HepG2 (cell line): ENCODE data around the gene DCAF7. TPM values are rescaled to one million over a fixed set of nuclear protein-coding genes. Genes with fewer than 3 reads are reported as not detected.

Experiments
- CREB1 ChIP-seq, 2 experiments: fragments of 450-650 bp in 1 of 2; IDR thresholded peaks; 2 replicates each; pipeline ENCODE4 v1.6.1; 2016 to 2017; ENCODE audit warnings: control low read depth in 1 of 2, mild to moderate bottlenecking in 1 of 2, missing compliant biosample characterization in 1 of 2, missing genetic modification characterization in 1 of 2
- HCFC1 ChIP-seq: fragments of 150-350 bp; IDR thresholded peaks from 2 replicates; pipeline ENCODE4 v1.6.1; 2014; ENCODE audit warnings: low read depth, low read length
- ISX ChIP-seq: sonication (generic); formaldehyde crosslinking; conservative IDR thresholded peaks from 2 replicates; pipeline ENCODE4 v1.5.0; 2020; ENCODE audit warnings: missing genetic modification reagents
- NCOR1 ChIP-seq: fragments of 200-600 bp; sonication (generic); IDR thresholded peaks from 2 replicates; pipeline ENCODE4 v1.7.0; 2017; ENCODE audit warnings: antibody characterized with exemption, low read length, borderline replicate concordance
- NFYC ChIP-seq: IDR thresholded peaks from 2 replicates; pipeline ENCODE4 v1.6.1; 2016; ENCODE audit warnings: missing genetic modification reagents, missing compliant biosample characterization
- REPIN1 ChIP-seq: sonication (generic); formaldehyde crosslinking; IDR thresholded peaks from 2 replicates; pipeline ENCODE4 v1.8.0; 2022; ENCODE audit warnings: missing genetic modification reagents, low read depth, mild to moderate bottlenecking, borderline replicate concordance
- SALL1 ChIP-seq: sonication (generic); formaldehyde crosslinking; IDR thresholded peaks from 2 replicates; pipeline ENCODE4 v1.8.0; 2022; ENCODE audit warnings: mild to moderate bottlenecking, missing genetic modification reagents
- SAP130 ChIP-seq: IDR thresholded peaks from 2 replicates; pipeline ENCODE4 v1.6.1; 2016; ENCODE audit warnings: low read depth
- SMAD3 ChIP-seq: sonication (generic); formaldehyde crosslinking; IDR thresholded peaks from 2 replicates; pipeline ENCODE4 v1.4.0; 2020; ENCODE audit warnings: missing genetic modification reagents
- XRCC5 ChIP-seq: fragments of 200-400 bp; formaldehyde crosslinking; optimal IDR thresholded peaks from 2 replicates; pipeline ENCODE3; 2017; ENCODE audit warnings: mild to moderate bottlenecking, low read length
- ZNF530 ChIP-seq: sonication (generic); formaldehyde crosslinking; IDR thresholded peaks from 2 replicates; pipeline ENCODE4 v1.5.0; 2020; ENCODE audit warnings: low read depth, mild to moderate bottlenecking, missing genetic modification reagents
- ZSCAN21 ChIP-seq: sonication (generic); formaldehyde crosslinking; IDR thresholded peaks from 2 replicates; pipeline ENCODE4 v1.8.0; 2022; ENCODE audit warnings: mild to moderate bottlenecking, missing genetic modification reagents, moderate library complexity, borderline replicate concordance
- ZUFSP ChIP-seq: sonication (generic); formaldehyde crosslinking; IDR thresholded peaks from 2 replicates; pipeline ENCODE4 v1.9.0; 2021; ENCODE audit warnings: missing genetic modification reagents, mild to moderate bottlenecking, borderline replicate concordance
- polyA plus RNA-seq, 8 experiments: library from polyadenylated mRNA; depleted of rRNA in 3 of 8; stranded (reverse) in 7 of 8; unstranded in 1 of 8; fragments of >200 nt; fragmentation: Illumina TruSeq in 4 of 8; extraction: Trizol in 4 of 8; gene quantifications; 2 replicates each; pipeline versions ENCODE4 v1.2.1 to v1.2.3, GENCODE V29; 2011 to 2016; ENCODE audit warnings: low read depth in 4 of 8, missing spikeins in 1 of 8, mixed read lengths in 1 of 8; ENCODE audit not compliant: insufficient read depth in 1 of 8
- total RNA-seq, 5 experiments: library from RNA; depleted of rRNA; stranded (reverse); fragments of >200 nt; fragmentation: Illumina TruSeq; extraction: Trizol; gene quantifications; 2 replicates each; pipeline ENCODE4 v1.2.3, GENCODE V29; 2016; ENCODE audit warnings: low read depth in 1 of 5
- TF ChIP-seq, protein P1 (sequence below): sonication (generic); formaldehyde crosslinking; IDR thresholded peaks from 2 replicates; pipeline ENCODE4 v1.5.0; 2020; ENCODE audit warnings: mild to moderate bottlenecking, missing genetic modification reagents
- TF ChIP-seq, protein P2 (sequence below): sonication (generic); formaldehyde crosslinking; IDR thresholded peaks from 2 replicates; pipeline ENCODE4 v1.4.0; 2020; ENCODE audit warnings: missing genetic modification reagents
- TF ChIP-seq, protein P3 (sequence below): sonication (generic); formaldehyde crosslinking; IDR thresholded peaks from 2 replicates; pipeline ENCODE4 v1.5.1; 2020; ENCODE audit warnings: mild to moderate bottlenecking, moderate library complexity, missing genetic modification reagents
- TF ChIP-seq, protein P4 (sequence below): sonication (generic); formaldehyde crosslinking; conservative IDR thresholded peaks from 2 replicates; pipeline ENCODE4 v1.8.0; 2022; ENCODE audit warnings: low read depth, missing genetic modification reagents

DCAF7 gene
- total and polyA plus RNA-seq, 2 of the 13 experiments (the other 11 are each of a cell fraction or from before 2014, with no cell fraction given) = 55.2 to 73.4 TPM

- TF ChIP-seq, protein P1, sequence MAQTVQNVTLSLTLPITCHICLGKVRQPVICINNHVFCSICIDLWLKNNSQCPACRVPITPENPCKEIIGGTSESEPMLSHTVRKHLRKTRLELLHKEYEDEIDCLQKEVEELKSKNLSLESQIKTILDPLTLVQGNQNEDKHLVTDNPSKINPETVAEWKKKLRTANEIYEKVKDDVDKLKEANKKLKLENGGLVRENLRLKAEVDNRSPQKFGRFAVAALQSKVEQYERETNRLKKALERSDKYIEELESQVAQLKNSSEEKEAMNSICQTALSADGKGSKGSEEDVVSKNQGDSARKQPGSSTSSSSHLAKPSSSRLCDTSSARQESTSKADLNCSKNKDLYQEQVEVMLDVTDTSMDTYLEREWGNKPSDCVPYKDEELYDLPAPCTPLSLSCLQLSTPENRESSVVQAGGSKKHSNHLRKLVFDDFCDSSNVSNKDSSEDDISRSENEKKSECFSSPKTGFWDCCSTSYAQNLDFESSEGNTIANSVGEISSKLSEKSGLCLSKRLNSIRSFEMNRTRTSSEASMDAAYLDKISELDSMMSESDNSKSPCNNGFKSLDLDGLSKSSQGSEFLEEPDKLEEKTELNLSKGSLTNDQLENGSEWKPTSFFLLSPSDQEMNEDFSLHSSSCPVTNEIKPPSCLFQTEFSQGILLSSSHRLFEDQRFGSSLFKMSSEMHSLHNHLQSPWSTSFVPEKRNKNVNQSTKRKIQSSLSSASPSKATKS (CRISPR knock-in tag) = no peak
- TF ChIP-seq ZSCAN21 (CRISPR knock-in tag) (0 out of 2 replicates have a peak, but pooled peaks have one; percentile 73), ZNF530 (no peak), SAP130 (CRISPR knock-in tag) (peak; percentile 79; the same call in 1 of the 2 replicates), XRCC5 (peak; percentile 76), NCOR1 (peak; percentile 27; the same call in 1 of the 2 replicates), SMAD3 (CRISPR knock-in tag) (peak; percentile 18; the same call in 1 of the 2 replicates), CREB1 (IDR thresholded peaks at IDR 0.05) (peak; percentile 88), CREB1 (CRISPR knock-in tag; IDR thresholded peaks at IDR 0.05) (peak; percentile 93), ZUFSP (CRISPR knock-in tag) (no peak), HCFC1 (0 out of 2 replicates have a peak, but pooled peaks have one; percentile 1), ISX (no peak), REPIN1 (peak; percentile 38; the same call in 1 of the 2 replicates), SALL1 (CRISPR knock-in tag) (peak; percentile 85), NFYC (CRISPR knock-in tag) (peak; percentile 90)
- TF ChIP-seq, protein P2, sequence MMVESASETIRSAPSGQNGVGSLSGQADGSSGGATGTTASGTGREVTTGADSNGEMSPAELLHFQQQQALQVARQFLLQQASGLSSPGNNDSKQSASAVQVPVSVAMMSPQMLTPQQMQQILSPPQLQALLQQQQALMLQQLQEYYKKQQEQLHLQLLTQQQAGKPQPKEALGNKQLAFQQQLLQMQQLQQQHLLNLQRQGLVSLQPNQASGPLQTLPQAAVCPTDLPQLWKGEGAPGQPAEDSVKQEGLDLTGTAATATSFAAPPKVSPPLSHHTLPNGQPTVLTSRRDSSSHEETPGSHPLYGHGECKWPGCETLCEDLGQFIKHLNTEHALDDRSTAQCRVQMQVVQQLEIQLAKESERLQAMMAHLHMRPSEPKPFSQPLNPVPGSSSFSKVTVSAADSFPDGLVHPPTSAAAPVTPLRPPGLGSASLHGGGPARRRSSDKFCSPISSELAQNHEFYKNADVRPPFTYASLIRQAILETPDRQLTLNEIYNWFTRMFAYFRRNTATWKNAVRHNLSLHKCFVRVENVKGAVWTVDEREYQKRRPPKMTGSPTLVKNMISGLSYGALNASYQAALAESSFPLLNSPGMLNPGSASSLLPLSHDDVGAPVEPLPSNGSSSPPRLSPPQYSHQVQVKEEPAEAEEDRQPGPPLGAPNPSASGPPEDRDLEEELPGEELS (CRISPR knock-in tag) = peak; percentile 55; the same call in 1 of the 2 replicates
- TF ChIP-seq, protein P3, sequence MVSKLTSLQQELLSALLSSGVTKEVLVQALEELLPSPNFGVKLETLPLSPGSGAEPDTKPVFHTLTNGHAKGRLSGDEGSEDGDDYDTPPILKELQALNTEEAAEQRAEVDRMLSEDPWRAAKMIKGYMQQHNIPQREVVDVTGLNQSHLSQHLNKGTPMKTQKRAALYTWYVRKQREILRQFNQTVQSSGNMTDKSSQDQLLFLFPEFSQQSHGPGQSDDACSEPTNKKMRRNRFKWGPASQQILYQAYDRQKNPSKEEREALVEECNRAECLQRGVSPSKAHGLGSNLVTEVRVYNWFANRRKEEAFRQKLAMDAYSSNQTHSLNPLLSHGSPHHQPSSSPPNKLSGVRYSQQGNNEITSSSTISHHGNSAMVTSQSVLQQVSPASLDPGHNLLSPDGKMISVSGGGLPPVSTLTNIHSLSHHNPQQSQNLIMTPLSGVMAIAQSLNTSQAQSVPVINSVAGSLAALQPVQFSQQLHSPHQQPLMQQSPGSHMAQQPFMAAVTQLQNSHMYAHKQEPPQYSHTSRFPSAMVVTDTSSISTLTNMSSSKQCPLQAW (CRISPR knock-in tag) = peak; percentile 92
- TF ChIP-seq, protein P4, sequence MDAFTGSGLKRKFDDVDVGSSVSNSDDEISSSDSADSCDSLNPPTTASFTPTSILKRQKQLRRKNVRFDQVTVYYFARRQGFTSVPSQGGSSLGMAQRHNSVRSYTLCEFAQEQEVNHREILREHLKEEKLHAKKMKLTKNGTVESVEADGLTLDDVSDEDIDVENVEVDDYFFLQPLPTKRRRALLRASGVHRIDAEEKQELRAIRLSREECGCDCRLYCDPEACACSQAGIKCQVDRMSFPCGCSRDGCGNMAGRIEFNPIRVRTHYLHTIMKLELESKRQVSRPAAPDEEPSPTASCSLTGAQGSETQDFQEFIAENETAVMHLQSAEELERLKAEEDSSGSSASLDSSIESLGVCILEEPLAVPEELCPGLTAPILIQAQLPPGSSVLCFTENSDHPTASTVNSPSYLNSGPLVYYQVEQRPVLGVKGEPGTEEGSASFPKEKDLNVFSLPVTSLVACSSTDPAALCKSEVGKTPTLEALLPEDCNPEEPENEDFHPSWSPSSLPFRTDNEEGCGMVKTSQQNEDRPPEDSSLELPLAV (CRISPR knock-in tag) = no peak
Measured at GRCh38 chr17:63621684-63622573, 71.7 kb downstream of the DCAF7 start, which contains the start of gene MAP3K3 (continued).
